ENCODE results near the gene LRRC9.

- TF ChIP-seq EZH2 (IDR thresholded peaks at IDR 0.05; ENCODE audit: low read depth) = no peak
- TF ChIP-seq CTCF (conservative IDR thresholded peaks at IDR 0.05) = no peak
These were observed 186.4 kb downstream of the LRRC9 start for GRCh38 chr14:60106339-60106738.

All from PC-9 (cell line).